H1 (cell line): ENCODE measurements around the gene DCLRE1B. TPM values are rescaled to one million over a fixed set of nuclear protein-coding genes. Genes with fewer than 3 reads are reported as not detected.

Experiments used
- BACH1 ChIP-seq: IDR thresholded peaks from 2 replicates; pipeline ENCODE4 v1.6.1; 2012; ENCODE audit warnings: low read length, improper control_type of control experiment
- EGR1 ChIP-seq: IDR thresholded peaks from 2 replicates; pipeline ENCODE4 v1.6.1; 2011; ENCODE audit warnings: low read depth, low read length, borderline replicate concordance
- POU5F1 ChIP-seq: IDR thresholded peaks from 2 replicates; pipeline ENCODE4 v1.6.1; 2011; ENCODE audit warnings: low read depth, mild to moderate bottlenecking, low read length, moderate library complexity
- polyA plus RNA-seq, 7 experiments: library from polyadenylated mRNA; depleted of rRNA in 3 of 7; stranded (reverse) in 5 of 7; unstranded in 2 of 7; fragments of >200 nt in 5 of 7; fragments of 200-250 nt in 2 of 7; gene quantifications; 1 replicate in 5 of 7; 2 replicates in 1 of 7; 4 replicates in 1 of 7; pipeline versions ENCODE4 v1.2.1 to v1.2.3, GENCODE V29; 2011 to 2013; ENCODE audit warnings: missing spikeins in 2 of 7, mixed read lengths in 2 of 7
- total RNA-seq: library from RNA; stranded (reverse); fragmentation: NEBNext Ultra II Directional; extraction: Animal tissue kit (Norgen Biotek cat#: 25700); gene quantifications from 2 replicates; pipeline ENCODE4 v1.2.1, GENCODE V29; 2021

Gene DCLRE1B
- total and polyA plus RNA-seq, 2 of the 8 experiments (the other 6 are each of a cell fraction or from before 2014, with no cell fraction given): 5.5 to 11.0 TPM

- TF ChIP-seq EGR1 (no peak), POU5F1 (no peak), BACH1 (no peak)
Measured at GRCh38 chr1:113886417-113887401, 18.4 kb upstream of the DCLRE1B start (continued).
